ENCODE data around the gene FASN. TPM values are rescaled to one million over a fixed set of nuclear protein-coding genes. Genes with fewer than 3 reads are reported as not detected.

FASN gene
- total RNA-seq, 2 experiments from 2014 or later, result 302 to 305 TPM

DNA sequence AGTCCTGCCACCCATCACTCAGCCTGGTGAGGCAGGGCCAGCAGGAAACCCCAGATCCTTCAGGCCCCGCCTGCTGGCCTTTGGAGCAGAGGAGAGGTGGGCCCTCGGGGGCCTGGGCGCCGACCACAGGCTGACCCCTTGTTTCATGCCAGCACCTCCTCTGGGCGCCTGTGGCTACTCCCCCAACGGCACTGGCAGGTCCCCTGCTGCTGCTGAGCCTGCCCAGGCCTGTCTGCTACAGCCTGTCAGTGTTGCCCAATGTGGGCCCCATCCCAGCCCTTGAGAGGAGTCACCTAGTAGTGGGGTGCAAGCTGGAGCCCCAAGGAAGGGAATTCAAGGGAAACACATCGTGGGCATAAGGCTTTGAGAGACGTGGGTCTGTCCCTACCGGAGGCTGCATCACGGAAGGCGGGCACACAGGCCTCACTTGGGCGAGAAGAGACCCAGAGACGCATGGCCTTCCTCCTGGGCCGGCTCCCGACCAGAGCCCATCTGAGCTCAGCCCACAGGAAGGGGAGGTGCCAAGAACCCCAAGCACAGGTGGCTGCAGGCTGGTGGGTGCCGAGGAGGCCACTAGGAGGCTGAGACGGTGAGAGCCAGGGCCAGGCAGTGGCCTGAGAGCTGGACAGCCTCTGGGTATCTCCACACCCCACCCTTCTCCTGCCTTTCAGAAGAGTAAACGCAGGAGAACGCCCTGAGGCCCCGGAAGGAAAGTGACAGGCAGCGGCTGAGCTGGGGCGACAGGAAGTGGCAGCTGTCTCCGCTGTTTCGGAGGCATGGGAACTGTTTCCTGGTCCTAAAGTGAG, 8.0 kb upstream of the FASN start:
- CTCF ChIA-PET, result interaction anchor here (0.7 to 3.0 kb wide), 8 partner anchors 7 to 134 kb away, joined by 3 to 9 read pairs (median 3); partner anchors contain the start of gene FASN
- POLR2A ChIA-PET, result interaction anchor here (0.7 to 2.2 kb wide), 5 partner anchors 8 to 106 kb away, joined by 3 to 7 read pairs (median 4); partner anchors contain the start of genes CCDC57, DCXR and FASN

GRCh38 chr17:82105417-82105881, 7.4 kb upstream of the FASN start:
- ChIA-PET CTCF (interaction anchor here (0.7 to 2.0 kb wide), 4 partner anchors 12 to 133 kb away, joined by 3 to 6 read pairs (median 3); no protein-coding TSS in a partner anchor), POLR2A (interaction anchor here (0.5 to 2.2 kb wide), 5 partner anchors 9 to 107 kb away, joined by 3 to 7 read pairs (median 4); partner anchors contain the start of genes CCDC57 and DCXR)

DNA sequence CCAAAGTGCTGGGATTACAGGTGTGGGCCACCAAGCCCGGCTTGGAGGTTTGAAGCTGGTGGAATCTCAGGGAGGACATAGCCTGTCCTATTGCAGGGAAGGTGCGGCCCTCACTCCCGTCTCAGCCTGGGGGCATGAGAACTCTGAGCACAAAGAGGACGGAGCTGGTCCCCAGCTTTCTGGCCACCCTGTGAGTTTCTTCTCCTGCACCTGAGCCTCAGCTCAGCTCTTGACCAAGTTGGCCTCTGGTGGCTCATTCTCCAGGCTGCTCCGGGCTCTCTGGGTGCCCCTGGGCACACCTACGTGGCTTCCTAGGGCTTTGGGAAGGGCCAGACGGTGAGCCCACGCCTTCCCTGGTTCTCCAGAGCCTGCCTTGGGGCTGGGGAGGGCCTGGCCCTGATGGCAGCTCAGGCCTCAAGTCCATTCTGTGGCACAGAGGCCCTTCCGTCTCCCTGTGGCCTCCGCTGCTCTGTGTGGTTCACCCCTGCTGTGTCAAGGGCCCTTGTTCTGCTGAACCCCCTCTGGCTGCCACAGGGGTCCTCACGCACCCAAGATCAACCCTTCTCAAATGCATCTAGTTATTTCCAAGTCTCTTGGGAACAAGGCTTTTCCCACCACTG, 6.9 kb upstream of the FASN start:
- CTCF ChIA-PET, result interaction anchor here (1.5 kb wide), 1 partner anchor 17 kb away, joined by 3 read pairs; no protein-coding TSS in a partner anchor
- POLR2A ChIA-PET, result interaction anchor here (0.5 to 2.2 kb wide), 2 partner anchors 26 to 67 kb away, joined by 3 to 6 read pairs; partner anchors contain the start of gene DCXR

DNA sequence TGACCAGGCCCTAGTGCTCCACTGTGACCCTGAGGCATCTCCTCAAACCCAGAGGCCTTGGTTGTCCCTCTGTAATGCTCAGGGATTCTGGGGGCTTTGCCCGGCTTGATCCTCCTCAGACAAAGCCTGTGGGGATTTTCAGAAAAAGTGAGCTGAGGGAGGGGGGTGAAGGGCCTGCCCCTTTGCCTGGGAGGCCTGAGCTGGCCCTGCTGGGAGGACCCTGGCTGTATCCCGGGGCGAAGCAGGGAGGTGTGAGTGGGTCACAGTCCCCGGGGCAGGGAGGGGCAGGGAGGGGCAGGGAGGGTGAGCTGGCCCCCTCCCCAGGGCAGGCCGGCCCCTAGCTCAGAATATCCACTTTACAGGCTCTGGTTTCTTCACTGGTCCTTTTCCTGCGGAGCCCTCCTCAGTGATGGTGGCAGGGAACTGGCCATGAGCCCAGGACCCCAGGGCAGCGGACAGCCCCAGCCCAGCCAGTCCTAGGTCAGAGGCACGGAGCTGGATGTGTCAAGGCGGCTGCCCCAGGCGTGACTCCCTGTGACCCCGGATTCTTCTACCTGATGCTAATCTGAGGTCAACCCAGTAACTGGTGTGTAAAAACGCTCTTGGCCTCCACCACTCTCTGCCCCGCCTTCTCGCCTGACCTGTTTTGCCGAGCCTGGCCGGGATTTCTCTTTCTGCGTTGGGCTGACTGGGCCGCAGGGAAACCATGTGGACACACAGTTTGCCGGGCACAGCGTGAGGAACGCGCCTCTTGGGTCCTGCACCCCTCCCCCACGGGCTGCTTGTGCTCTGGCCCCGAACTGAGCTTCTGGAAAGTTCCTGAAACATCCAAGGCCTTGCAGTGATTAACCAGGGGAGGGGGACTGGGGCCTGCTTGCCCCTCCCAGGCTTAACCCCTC, 5.8 kb upstream of the FASN start:
- ChIA-PET CTCF (interaction anchor here (0.6 to 1.5 kb wide), 2 partner anchors 18 to 26 kb away, joined by 3 to 4 read pairs; no protein-coding TSS in a partner anchor), POLR2A (no interaction called here)

- ChIA-PET CTCF (no interaction called here), POLR2A (interaction anchor here (0.6 to 0.7 kb wide), 2 partner anchors 9 kb away, joined by 3 to 11 read pairs; no protein-coding TSS in a partner anchor)
Measured at GRCh38 chr17:82101767-82102679, 4.0 kb upstream of the FASN start.

DNA sequence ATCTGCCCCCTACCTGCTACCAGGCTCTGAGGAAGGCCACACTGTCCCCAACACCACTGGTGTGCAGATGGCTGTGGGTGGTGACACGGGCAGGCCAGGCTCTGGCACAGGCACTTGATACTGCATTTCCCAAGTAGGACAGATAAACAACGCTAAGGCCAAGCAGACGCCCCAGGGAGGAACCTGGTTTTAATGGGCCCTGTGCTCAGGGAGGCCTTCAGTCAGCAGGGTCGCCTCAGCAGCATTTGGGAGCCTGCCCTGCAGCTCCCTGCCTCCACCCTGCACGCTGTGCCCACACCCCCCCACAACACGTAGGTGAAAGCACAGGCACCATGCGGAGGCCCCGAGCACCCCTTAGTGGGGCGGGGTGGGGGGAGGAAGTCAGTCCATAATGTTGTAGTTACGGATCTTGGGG, 3.3 kb upstream of the FASN start:
- CTCF ChIA-PET, result no interaction called here
- POLR2A ChIA-PET, result no interaction called here

GRCh38 chr17:82100502-82101298, 2.7 kb upstream of the FASN start:
- ChIA-PET POLR2A (interaction anchor here (0.7 kb wide), 1 partner anchor 63 kb away, joined by 3 read pairs; the partner anchor contains the start of gene DCXR), CTCF (interaction anchor here (1.0 kb wide), 1 partner anchor 81 kb away, joined by 3 read pairs; no protein-coding TSS in a partner anchor)

DNA sequence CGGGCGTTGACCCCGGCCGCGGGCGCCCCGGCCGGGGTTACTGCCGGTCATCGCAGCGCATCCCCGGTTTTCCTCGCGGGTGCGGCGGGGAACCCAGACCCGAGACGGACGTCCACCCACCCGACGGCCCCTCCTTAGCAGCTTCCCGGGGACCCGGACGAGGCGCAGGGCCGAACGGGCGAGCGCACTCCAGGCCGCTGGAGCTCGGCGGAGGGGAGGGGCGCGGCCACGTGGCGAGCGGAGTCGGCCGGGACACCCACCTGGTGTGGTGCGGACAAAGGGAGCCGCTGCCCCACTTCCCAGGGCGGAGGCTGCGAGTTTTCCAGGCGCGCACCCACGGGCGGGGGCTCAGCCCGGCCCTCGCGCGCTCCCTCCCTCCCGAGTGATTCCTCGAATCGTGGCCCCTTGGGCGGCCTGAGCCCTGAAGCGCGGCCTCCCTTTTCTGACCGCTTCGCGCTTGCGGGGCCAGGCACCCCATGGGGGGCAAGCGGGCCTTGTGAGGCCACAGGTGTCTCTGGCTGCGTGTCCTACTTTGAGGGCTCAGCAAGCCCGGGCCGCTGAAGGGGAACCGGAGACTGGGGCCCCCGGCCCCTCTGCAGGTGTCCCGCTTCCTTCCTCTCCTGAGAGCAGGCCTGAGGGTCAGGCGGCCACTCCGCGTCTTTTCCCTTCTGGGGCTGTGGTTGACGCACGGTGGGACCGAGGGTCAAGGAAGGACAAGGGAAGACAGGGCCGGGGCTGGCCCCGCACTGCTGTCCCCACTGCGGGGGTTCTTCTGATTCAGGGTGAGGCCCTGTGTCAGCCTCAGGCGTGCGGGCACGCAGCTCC, 1.1 kb upstream of the FASN start:
- POLR2A ChIA-PET, result interaction anchor here (0.6 to 1.0 kb wide), 9 partner anchors 34 to 311 kb away, joined by 3 to 8 read pairs (median 3); partner anchors contain the start of genes CENPX, DCXR and LRRC45

GRCh38 chr17:82097919-82098168, 192 bp downstream of the FASN start:
- POLR2A ChIA-PET, result interaction anchor here (1.0 kb wide), 1 partner anchor 9 kb away, joined by 3 read pairs; no protein-coding TSS in a partner anchor
- CTCF ChIA-PET, result interaction anchor here (0.8 to 1.5 kb wide), 3 partner anchors 44 to 78 kb away, joined by 3 read pairs; no protein-coding TSS in a partner anchor

More for the DNA sequence above, 1.1 kb upstream of the FASN start:
- CTCF ChIA-PET, result interaction anchor here (0.7 to 1.9 kb wide), 8 partner anchors 9 to 140 kb away, joined by 3 to 9 read pairs (median 3); no protein-coding TSS in a partner anchor

DNA sequence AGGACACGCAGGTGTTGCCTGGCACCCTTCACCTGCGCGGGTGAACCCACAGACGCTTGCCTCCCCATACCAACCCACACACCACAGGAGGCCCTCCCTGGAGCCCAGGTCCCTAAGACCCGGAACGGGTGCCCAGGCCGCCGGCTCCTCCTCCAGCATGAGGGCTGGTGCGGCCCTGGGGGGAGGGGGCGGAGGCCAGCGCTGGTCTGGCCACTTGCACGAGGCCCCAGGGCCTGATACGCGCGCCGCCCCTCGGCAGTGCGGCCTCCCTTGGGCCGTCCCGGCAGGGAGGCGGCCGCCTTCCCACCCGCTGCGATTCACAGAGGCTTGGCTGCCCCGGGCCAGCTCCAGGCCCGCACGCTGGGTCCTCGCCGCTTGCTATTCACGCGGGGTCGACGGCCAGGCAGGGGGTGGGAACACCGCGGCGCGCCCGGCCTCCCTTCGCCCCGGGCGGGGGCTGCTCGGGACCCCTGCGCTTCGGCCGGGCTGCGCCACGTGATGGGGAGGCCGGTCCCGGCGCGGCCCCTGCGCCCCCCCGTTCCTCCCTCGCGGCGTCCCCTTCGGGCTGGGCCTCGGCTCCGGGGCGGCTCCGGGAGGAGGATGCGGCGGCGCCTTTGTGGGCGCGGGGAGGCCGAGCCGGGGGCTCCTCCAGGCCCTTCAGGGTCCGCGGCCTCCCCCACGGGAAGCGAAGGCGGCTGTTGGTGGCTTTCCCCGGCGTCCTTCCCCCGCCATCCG, 685 bp downstream of the FASN start:
- ChIA-PET POLR2A (interaction anchor here (1.0 to 1.8 kb wide), 2 partner anchors 9 kb away, joined by 3 to 7 read pairs; no protein-coding TSS in a partner anchor), CTCF (interaction anchor here (0.8 to 1.5 kb wide), 3 partner anchors 43 to 78 kb away, joined by 3 read pairs; no protein-coding TSS in a partner anchor)

GRCh38 chr17:82096709-82097183, 1.3 kb downstream of the FASN start:
- ChIA-PET CTCF (no interaction called here), POLR2A (interaction anchor here (0.7 to 1.8 kb wide), 2 partner anchors 10 to 14 kb away, joined by 3 to 7 read pairs; no protein-coding TSS in a partner anchor)

DNA sequence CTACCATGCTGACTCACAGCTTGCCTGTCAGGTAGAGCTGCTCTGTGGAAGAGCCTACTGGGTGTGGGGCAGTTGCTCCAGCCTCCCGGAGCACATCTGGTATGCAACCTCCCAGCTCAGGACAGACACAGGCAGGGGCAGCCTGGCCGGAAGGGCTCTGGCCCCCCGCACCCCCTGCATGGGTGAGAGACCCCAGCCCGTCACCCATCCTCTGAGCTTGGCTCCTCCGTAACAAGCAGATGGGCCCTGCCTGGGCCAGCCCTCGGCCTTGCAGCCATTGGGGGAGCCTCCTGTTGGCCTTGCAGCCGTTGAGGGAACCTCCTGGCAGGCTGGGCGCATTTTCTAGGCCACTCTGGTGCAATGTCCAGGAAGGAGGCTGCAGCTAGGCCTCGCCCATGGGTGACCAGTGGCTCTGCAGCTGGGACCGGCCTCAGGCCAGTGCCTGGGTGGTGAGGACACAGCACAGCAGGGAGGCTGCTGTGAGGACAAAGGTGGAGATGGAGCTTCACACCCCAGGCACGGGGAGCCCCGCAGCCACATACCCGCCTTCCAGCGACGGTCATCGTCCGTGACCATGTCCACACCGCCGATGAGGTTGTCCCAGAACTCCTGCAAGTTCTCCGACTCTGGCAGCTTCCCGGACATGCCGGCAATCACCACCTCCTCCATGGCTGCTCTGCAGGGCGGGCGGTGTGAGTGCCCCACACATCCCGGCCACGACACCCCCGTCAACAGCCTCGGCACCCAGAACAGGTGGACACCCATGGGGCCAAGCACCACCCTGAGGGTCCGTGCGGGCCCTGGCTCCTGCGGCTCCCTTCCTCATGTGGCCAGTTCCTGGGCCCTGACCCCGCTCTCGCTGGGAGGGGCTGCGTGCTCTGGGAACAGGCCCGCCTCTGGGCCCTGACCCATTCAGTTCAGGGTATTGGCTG, 2.0 kb downstream of the FASN start:
- ChIA-PET CTCF (interaction anchor here (1.7 kb wide), 1 partner anchor 10 kb away, joined by 3 read pairs; no protein-coding TSS in a partner anchor), POLR2A (interaction anchor here (0.7 to 1.8 kb wide), 2 partner anchors 10 to 13 kb away, joined by 3 to 7 read pairs; no protein-coding TSS in a partner anchor)

GRCh38 chr17:82094931-82095776, 2.9 kb downstream of the FASN start:
- POLR2A ChIA-PET, result no interaction called here
- CTCF ChIA-PET, result interaction anchor here (1.7 kb wide), 1 partner anchor 11 kb away, joined by 3 read pairs; no protein-coding TSS in a partner anchor

Measured in activated CD8-positive, alpha-beta memory T cell treated with anti-CD3 and anti-CD28 coated beads for 36 hours (primary cell).